Activated T-helper 2 cell treated with anti-CD3 and anti-CD28 coated beads, Interferon-gamma antibody, Interleukin-2, Interleukin-4, amounts not matched to agents 10 μg/mL and 5 μg/mL and 100 μg/mL, durations not matched to agents 14 hours and 24 hours and 36 hours (primary cell): ENCODE results near the gene RPS19BP1. TPM values are rescaled to one million over a fixed set of nuclear protein-coding genes. Genes with fewer than 3 reads are reported as not detected.
"Not testable (repeated sequence)": the region's sequence is repeated elsewhere in the genome, so short reads cannot be mapped to it uniquely, and the experiment has no call there.

ENCODE experiments used
- DNase-seq: peaks from one replicate; pipeline ENCODE4 v3.0.0; 2021; ENCODE audit warnings: low spot score
- H3K27ac Mint-ChIP-seq: one replicate; pipeline ENCODE4 v1.8.0; 2021; ENCODE audit warnings: mixed read lengths
- H3K27me3 Mint-ChIP-seq: one replicate; pipeline ENCODE4 v1.8.0; 2021; ENCODE audit warnings: low read depth, mixed read lengths
- H3K36me3 Mint-ChIP-seq: one replicate; pipeline ENCODE4 v1.8.0; 2021; ENCODE audit warnings: low read depth, mixed read lengths
- H3K4me1 Mint-ChIP-seq: one replicate; pipeline ENCODE4 v1.8.0; 2021; ENCODE audit warnings: low read depth, mixed read lengths
- H3K4me3 Mint-ChIP-seq: one replicate; pipeline ENCODE4 v1.8.0; 2021; ENCODE audit warnings: low read depth, mild to moderate bottlenecking, moderate library complexity, mixed read lengths
- H3K9me3 Mint-ChIP-seq: one replicate; pipeline ENCODE4 v1.8.0; 2021; ENCODE audit warnings: mixed read lengths
- intact Hi-C: fragments of 100-400 bp; cut with micrococcal nuclease; formaldehyde crosslinking; loops from one replicate; pipeline ENCODE4 v1.15.1; 2023
- total RNA-seq: library from RNA; stranded (reverse); gene quantifications from 2 replicates; pipeline ENCODE4 v1.2.3, GENCODE V29; 2022

RPS19BP1 gene
- total RNA-seq, 1 donor from 2014 or later, result 78.4 TPM

DNA sequence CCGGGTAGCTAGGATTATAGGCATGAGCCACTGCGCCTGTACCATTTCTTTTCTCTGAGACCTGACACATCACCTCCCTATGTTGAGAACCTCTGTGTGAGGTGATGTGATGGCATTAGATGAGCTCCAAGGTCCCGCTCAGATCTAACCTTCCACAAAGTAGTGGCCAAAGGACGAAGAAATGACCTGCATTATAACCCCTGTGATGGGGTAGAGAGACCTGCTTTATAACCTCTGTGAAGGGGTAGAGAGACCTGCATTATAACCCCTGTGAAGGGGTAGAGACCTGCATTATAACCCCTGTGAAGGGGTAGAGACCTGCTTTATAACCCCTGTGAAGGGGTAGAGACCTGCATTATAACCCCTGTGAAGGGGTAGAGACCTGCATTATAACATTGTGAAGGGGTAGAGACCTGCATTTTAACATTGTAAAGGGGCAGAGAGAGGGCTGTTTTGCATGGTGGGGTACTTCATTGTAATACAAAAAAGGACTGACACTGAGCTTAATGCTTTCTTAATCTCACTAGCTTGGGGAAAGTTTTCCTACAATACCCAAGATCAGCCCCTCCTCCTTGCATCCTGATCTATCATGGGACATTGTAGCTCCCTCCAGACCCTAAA lies 21.9 kb downstream of the RPS19BP1 start:
- Mint-ChIP-seq H3K4me3 (no peak overlapping the region), H3K9me3 (no peaks in the 10 kb centered on the region), H3K27ac (no peak overlapping the region), H3K27me3 (no peaks in the 10 kb centered on the region), H3K4me1 (peaks cover 28% of the 10 kb centered on the region), H3K36me3 (peaks cover 89% of the 10 kb centered on the region)
- no peak for DNase-seq
- intact Hi-C loops, result no loop called here

DNA sequence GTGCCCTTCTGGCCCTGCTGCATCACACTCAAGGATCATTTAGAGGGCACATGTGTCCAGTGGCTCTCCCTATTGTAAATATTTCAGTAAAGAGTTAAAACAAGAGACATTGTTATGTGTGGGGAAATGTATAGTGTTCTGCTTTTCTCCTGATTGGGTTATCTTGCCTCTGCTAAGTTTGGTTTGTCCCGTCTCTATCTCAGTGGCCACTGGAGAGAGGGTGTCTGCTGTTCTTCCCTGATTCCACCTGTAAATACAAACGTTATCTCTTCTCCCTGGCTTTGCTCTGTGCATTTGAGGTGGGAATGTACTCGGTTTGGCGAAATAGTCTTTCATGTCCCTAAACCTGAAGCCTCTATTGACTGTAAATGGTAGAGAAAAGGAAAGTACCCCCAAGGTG lies 24.2 kb downstream of the RPS19BP1 start:
- intact Hi-C loops, result no loop called here
- H3K27me3 Mint-ChIP-seq, result no peaks in the 10 kb centered on the region
- no peak overlapping the region for H3K4me3 Mint-ChIP-seq
- DNase-seq, result no peak
- H3K9me3 Mint-ChIP-seq, result no peaks in the 10 kb centered on the region
- peaks cover 27% of the 10 kb centered on the region for H3K4me1 Mint-ChIP-seq
- H3K27ac Mint-ChIP-seq, result no peak overlapping the region
- peaks cover 84% of the 10 kb centered on the region for H3K36me3 Mint-ChIP-seq

DNA sequence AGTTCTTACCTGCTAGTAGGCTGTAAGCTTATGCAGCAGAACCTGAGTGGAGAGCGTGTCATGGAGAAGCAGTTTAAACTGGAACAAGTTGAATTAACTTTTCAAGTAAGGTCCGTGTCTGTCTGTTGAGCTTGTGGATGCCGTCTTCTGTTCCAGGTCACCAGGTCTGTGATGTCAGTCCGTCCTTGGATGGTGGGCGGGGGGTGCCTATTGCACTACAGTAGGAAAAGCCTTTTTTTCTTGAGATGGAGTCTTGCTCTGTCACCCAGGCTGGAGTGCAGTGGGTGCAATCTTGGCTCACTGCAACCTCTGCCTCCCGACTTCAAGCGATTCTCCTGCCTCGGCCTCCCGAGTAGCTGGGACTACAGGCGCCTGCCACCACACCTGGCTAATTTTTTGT lies 25.5 kb downstream of the RPS19BP1 start:
- H3K27ac Mint-ChIP-seq, DNase-seq, H3K9me3 Mint-ChIP-seq, intact Hi-C loops, H3K27me3 Mint-ChIP-seq, H3K4me3 Mint-ChIP-seq: not testable (repeated sequence)
- peaks cover 83% of the 10 kb centered on the region for H3K36me3 Mint-ChIP-seq
- peaks cover 31% of the 10 kb centered on the region for H3K4me1 Mint-ChIP-seq

DNA sequence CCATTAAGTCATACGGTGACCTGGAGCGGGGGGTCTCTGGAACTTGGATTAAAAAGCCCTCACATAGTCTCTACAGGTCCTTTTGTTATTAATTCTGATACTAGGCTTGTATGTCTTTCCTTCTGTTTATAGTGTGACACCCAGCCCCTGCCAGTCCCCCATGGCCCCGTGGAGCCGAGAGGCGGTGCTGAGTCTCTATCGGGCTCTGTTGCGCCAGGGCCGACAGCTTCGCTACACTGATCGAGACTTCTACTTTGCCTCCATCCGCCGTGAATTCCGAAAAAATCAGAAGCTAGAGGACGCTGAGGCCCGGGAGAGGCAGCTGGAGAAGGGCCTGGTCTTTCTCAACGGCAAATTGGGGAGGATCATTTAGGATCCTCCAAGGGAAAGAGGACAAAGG lies 28.5 kb downstream of the RPS19BP1 start:
- Mint-ChIP-seq H3K9me3 (no peaks in the 10 kb centered on the region), H3K27me3 (no peaks in the 10 kb centered on the region), H3K4me3 (peak overlapping the region; percentile 99), H3K36me3 (peaks cover 57% of the 10 kb centered on the region), H3K4me1 (peaks cover 33% of the 10 kb centered on the region), H3K27ac (no peak overlapping the region)
- intact Hi-C loops, result no loop called here
- no peak for DNase-seq

DNA sequence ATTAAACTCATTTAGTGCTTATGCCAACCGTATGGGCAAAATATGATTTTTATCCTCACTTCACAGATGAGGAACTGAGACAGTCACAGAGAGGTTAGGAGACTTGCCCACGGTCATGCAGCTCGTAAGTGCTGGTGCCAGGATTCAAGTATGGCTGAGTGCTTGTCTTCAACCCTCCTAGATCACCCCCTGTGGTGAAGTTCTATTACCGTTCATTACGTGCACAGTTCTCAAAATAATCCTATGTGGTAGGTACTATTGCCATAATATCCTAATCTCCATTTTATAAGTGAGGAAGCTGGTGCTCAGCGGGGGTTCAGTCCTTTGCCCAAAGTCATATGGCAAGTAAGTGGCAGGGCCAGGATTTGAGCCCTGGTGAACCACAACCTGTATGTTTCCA lies 28.9 kb downstream of the RPS19BP1 start:
- Mint-ChIP-seq H3K4me1 (peaks cover 31% of the 10 kb centered on the region), H3K4me3 (peak overlapping the region; percentile 99), H3K27ac (no peak overlapping the region), H3K27me3 (no peaks in the 10 kb centered on the region), H3K36me3 (peaks cover 54% of the 10 kb centered on the region), H3K9me3 (no peaks in the 10 kb centered on the region)
- intact Hi-C loops, result loop anchor here (2.0 kb wide), 1 partner anchor 29 kb away; the partner anchor contains the start of gene RPS19BP1
- no peak for DNase-seq

DNA sequence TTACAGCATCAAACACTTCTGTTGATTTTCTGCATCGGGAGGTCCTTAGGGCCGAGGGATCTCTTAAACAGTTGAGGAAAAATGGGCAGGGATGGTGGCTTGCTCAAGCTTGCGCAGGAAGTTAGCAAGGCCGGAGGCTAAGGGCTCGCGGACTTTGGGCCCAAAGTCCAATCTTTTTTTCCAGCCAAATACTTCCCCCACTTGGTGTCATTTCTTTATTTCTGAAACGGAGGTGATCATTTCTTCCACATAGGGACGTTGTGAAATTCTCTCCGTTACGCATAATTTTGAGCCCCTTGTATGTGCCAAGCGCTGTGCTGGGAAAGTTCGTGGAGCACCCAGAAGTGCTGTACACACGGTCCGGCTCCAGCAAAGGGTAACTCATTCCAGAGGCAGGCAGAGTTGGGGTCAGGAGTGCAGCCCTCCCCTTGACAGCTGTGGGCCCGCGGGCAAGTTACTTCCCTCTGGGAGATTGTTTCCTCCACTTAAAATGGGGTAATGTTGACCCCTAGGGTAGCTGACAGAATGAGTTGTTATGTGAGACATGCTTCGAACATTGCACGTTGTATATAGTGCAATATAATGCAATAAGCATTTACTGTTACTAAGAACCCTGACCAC lies 29.6 kb downstream of the RPS19BP1 start:
- no peak for DNase-seq
- intact Hi-C loops, result loop anchor here (1.0 to 2.0 kb wide), 2 partner anchors 17 to 30 kb away; partner anchors contain the start of genes ATF4 and RPS19BP1
- Mint-ChIP-seq H3K4me3 (peak overlapping the region; percentile 99), H3K9me3 (no peaks in the 10 kb centered on the region), H3K27ac (peak overlapping the region; percentile 52), H3K4me1 (peaks cover 26% of the 10 kb centered on the region), H3K36me3 (peaks cover 47% of the 10 kb centered on the region), H3K27me3 (no peaks in the 10 kb centered on the region)

DNA sequence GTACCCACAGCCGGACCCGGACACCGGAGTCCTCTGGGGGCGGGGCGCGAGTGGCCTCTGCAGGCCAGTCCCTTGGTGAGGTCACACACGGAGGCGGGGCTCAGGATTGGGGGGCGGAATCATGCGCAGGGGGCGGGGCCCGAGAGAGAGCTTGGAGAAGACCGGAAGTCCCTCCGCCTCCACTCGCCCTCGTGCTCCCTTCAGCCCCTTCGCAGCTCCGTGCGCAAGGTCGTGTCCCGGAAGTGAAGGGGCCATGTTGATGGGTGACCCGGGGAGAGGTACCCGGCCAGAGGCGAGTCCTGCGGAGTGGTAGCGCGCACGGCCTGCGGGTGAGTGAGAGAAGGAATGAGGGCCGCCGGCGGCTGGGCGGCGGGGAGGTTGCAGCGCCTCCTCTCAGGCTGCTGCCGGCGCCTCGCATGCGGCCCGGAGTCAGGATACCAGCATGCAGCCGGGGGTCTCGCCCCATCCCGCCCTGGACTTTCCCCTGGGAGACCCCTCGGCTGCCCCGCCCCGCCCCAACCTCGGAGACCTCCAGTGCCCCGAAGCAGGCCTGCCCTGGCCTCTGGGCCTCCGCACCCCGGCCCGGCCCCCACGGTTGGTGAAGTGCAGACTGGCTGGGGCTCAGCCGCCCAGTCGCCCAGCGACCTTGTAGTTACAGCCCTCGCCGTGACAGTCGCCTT lies 30.3 kb downstream of the RPS19BP1 start, which contains the start of gene MIEF1:
TSS of gene MIEF1 (plus strand) at position 182 of the 680 bp plus-strand sequence. CDS start 9,005 bp downstream, outside the sequence.
- peak; percentile 88 for DNase-seq
- Mint-ChIP-seq H3K36me3 (peaks cover 43% of the 10 kb centered on the region), H3K27me3 (no peaks in the 10 kb centered on the region), H3K4me1 (peaks cover 26% of the 10 kb centered on the region), H3K27ac (peak within 1 kb of the TSS; percentile 98), H3K4me3 (peak within 1 kb of the TSS; percentile 99), H3K9me3 (no peaks in the 10 kb centered on the region)
- intact Hi-C loops, result loop anchor here (1.0 to 2.0 kb wide), 2 partner anchors 18 to 31 kb away; partner anchors contain the start of genes ATF4 and RPS19BP1

DNA sequence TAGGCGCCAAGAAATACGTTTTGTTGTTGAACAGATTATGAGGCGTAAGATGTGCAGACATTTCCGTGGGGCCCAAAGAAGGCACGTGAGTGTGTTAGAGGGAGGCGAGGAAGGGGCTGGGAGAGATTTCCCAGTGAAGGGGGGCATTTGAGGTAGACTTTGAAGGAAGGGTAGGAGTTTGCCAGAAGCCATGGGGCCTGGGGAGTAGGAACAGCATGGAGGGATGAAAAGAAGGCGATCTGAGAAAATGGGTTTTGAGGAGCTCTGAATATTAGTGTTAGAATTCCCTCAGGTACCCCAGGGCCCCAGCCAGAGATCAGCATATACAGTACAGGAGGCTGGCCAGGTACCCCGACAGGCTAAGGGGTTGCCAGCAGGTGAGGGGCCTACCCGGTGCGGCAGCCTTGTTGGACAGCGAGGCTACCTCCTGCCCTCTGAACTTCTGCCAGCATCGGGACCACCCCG lies 30.9 kb downstream of the RPS19BP1 start:
- DNase-seq, result no peak

DNA sequence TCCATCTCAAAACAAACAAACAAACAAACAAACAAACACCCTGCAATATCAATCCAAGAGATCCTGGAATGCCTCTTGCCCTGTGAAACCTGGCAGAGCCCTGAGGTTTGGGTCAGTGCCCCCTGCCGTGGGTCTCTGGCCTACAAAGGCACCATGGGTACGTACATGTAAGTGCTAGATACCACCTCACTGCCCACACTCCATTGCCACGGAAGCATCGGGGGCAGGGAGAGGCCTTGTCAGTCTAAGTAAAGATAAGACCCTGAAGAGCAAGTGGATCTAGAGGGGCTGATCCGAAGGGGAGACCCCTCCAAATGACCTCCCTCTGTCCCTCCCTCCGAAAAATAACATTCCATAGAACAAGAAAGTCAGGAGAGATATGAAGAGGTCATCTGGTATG lies 32.4 kb downstream of the RPS19BP1 start:
- no peak overlapping the region for H3K4me3 Mint-ChIP-seq
- intact Hi-C loops, result no loop called here
- H3K9me3 Mint-ChIP-seq, result no peaks in the 10 kb centered on the region

More for the DNA sequence above, 30.9 kb downstream of the RPS19BP1 start:
- H3K27me3 Mint-ChIP-seq, result no peaks in the 10 kb centered on the region
- peak overlapping the region; percentile 98 for H3K27ac Mint-ChIP-seq
- H3K4me3 Mint-ChIP-seq, result peak overlapping the region; percentile 99
- H3K4me1 Mint-ChIP-seq, result peaks cover 24% of the 10 kb centered on the region
- peaks cover 39% of the 10 kb centered on the region for H3K36me3 Mint-ChIP-seq
- H3K9me3 Mint-ChIP-seq, result no peaks in the 10 kb centered on the region
- intact Hi-C loops, result loop anchor here (1.0 to 2.0 kb wide), 2 partner anchors 19 to 31 kb away; partner anchors contain the start of genes ATF4 and RPS19BP1

DNA sequence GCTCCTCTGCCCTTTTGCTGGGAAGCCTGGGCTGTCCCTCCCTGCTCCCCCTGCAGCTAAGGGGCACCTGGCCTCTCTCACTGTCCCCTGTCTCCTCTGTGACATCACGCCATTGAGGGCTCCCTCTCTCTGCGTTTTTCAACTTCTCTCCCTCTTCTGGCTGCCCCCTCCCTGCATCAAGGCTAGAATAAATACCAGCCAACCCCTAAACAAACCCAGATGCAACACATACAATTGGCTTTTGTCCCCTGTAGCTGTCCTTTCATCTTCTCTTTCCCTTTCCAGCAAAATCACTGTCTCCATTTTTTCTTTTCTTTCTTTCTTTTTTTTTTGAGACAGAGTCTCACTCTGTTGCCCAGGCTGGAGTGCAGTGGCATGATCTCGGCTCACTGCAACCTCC lies 33.7 kb downstream of the RPS19BP1 start:
- Mint-ChIP-seq H3K27me3 (no peaks in the 10 kb centered on the region), H3K4me3 (no peak overlapping the region), H3K36me3 (peaks cover 15% of the 10 kb centered on the region), H3K9me3 (no peaks in the 10 kb centered on the region), H3K27ac (no peak overlapping the region), H3K4me1 (peaks cover 15% of the 10 kb centered on the region)
- intact Hi-C loops, result no loop called here
- no peak for DNase-seq

More for the DNA sequence above, 32.4 kb downstream of the RPS19BP1 start:
- Mint-ChIP-seq H3K27me3 (no peaks in the 10 kb centered on the region), H3K4me1 (peaks cover 16% of the 10 kb centered on the region), H3K36me3 (peaks cover 24% of the 10 kb centered on the region), H3K27ac (no peak overlapping the region)
- DNase-seq, result no peak

DNA sequence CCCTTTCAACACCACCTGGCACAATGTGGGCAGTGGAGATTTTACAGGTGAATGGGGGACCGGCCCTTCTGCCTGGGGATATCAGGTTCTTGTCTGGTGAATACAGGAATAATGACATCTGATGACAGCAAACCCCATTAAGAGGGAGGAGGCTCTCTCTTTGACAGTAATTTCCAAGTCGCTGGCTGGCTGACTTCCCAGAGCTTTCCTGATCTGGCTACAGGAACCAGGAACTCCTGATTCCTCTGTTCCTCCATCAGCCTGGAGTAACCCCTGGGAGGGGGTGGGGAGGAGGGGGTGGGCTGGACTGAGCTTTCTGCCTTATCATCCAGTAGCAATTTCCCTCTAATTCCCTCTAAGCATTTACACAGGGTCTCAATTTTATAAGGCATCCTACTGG lies 34.2 kb downstream of the RPS19BP1 start:
- intact Hi-C loops, result no loop called here
- Mint-ChIP-seq H3K9me3 (no peaks in the 10 kb centered on the region), H3K4me3 (no peak overlapping the region), H3K27ac (no peak overlapping the region), H3K4me1 (peaks cover 14% of the 10 kb centered on the region), H3K36me3 (peaks cover 10% of the 10 kb centered on the region), H3K27me3 (no peaks in the 10 kb centered on the region)
- DNase-seq, result no peak

DNA sequence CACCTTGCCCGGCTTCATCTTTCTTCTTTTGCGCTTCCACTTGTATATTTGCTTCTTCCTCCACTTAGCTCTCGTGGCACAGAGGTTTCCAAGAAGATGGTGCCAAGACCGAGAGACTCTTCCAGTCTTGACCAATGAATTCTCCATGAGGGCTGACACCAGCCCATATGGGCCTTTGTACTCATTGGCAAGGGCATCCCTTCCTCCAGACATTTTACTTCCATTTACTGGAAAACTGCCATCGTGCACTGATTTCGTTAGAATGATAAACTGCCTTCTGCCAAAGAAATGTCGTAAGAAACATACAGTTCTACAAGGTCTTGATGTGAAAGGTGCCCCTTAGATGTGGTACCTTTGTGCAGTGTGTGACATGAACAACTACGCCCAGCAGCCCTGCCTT lies 35.1 kb downstream of the RPS19BP1 start:
- H3K27me3 Mint-ChIP-seq, result no peaks in the 10 kb centered on the region
- DNase-seq, result no peak
- H3K27ac Mint-ChIP-seq, result no peak overlapping the region
- peaks cover 12% of the 10 kb centered on the region for H3K4me1 Mint-ChIP-seq
- intact Hi-C loops, result loop anchor here (2.0 kb wide), 1 partner anchor 539 kb away; no protein-coding TSS in a partner anchor
- H3K4me3 Mint-ChIP-seq, result no peak overlapping the region
- peaks cover 3% of the 10 kb centered on the region for H3K36me3 Mint-ChIP-seq
- no peaks in the 10 kb centered on the region for H3K9me3 Mint-ChIP-seq
